ENCODE results near the gene RNF151.

- TF ChIP-seq AFF4 (CRISPR knock-in tag; IDR thresholded peaks at IDR 0.05) (no peak), MED1 (CRISPR knock-in tag; IDR thresholded peaks at IDR 0.05) (no peak), ZBTB43 (CRISPR knock-in tag; conservative IDR thresholded peaks at IDR 0.05) (no peak), ZNF644 (CRISPR knock-in tag; IDR thresholded peaks at IDR 0.05; ENCODE audit: low read depth) (no peak), EP300 (IDR thresholded peaks at IDR 0.05; ENCODE audit: low read depth in 2 of 2, low read length in 2 of 2) (no peak), EP300 (CRISPR knock-in tag; IDR thresholded peaks at IDR 0.05; ENCODE audit: borderline replicate concordance) (no peak), ZC3H13 (CRISPR knock-in tag; IDR thresholded peaks at IDR 0.05) (no peak), KLF12 (CRISPR knock-in tag; IDR thresholded peaks at IDR 0.05; ENCODE audit: borderline replicate concordance) (no peak), CHD2 (IDR thresholded peaks at IDR 0.05; ENCODE audit: low read depth, low read length) (no peak), PHF21A (CRISPR knock-in tag; IDR thresholded peaks at IDR 0.05) (no peak), RARG (CRISPR knock-in tag; IDR thresholded peaks at IDR 0.05; ENCODE audit: low read depth) (no peak)
Observed at GRCh38 chr16:1919327-1919998, 47.2 kb upstream of the RNF151 start.

Data from HepG2 (cell line).